Fibroblast of mammary gland (primary cell): ENCODE data around the gene CHRM5.
"Not testable (repeated sequence)": the region's sequence is repeated elsewhere in the genome, so short reads cannot be mapped to it uniquely, and the experiment has no call there.

Experiments
- DNase-seq: peaks from one replicate; pipeline ENCODE4 v3.0.0-alpha.2; 2010; ENCODE audit warnings: low read depth
- H3K4me3 ChIP-seq: 2 replicates; pipeline ENCODE4 v1.5.1; 2011; ENCODE audit warnings: low read depth, mild to moderate bottlenecking, low read length, moderate library complexity; ENCODE audit not compliant: control insufficient read depth
- CTCF ChIP-seq: conservative IDR thresholded peaks from 2 replicates; pipeline ENCODE4 v1.5.1; 2011; ENCODE audit warnings: low read depth, low read length, inconsistent platforms; ENCODE audit not compliant: control insufficient read depth, insufficient read depth

Gene CHRM5

GRCh38 chr15:33985287-33985686, 17.0 kb downstream of the CHRM5 start:
- DNase-seq, result peak; percentile 64
- no peak overlapping the region for H3K4me3 ChIP-seq
- no peak for TF ChIP-seq CTCF

DNA sequence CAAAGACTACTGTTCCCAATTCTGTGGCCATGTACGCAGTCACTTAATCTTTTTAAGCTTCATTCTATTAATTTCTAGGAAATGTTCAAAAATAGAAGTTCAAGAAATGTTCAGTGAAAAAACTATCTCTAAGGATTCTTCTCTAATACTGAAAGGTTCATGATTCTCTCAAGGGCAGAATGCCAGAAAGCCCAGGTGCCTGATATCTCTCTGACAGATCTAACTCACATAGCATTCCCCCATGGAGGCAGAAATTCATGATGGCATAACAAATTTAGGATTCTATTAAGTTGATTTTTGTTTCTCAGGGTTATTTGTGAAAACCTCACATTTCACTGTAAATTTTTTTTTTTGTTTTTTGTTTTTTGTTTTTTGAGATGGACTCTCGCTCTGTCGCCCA, 17.5 kb downstream of the CHRM5 start:
- DNase-seq, result no peak
- TF ChIP-seq CTCF, result no peak

GRCh38 chr15:33987444-33987843, 19.1 kb downstream of the CHRM5 start:
- TF ChIP-seq CTCF, result no peak
- no peak for DNase-seq
- no peak overlapping the region for H3K4me3 ChIP-seq

More for the DNA sequence above, 17.5 kb downstream of the CHRM5 start:
- no peak overlapping the region for H3K4me3 ChIP-seq

DNA sequence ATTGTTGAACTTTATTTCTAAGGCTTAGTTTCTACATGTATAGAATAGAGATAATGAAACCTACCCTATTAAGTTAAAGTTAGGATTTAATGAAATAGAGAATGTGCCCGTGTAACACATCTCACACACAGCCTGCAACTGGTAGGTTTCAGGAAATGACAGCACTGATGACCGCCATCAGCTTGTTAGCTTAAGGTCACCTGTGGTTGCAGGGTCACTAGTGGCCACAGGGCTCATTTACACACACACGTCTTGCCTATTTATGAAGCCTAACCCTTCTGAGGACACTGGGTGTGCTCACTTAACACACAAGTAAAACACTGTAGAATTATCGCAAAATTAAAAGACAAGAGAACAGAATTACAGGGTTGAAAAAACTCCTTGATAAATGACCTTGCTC, 20.1 kb downstream of the CHRM5 start:
- no peak for TF ChIP-seq CTCF
- no peak overlapping the region for H3K4me3 ChIP-seq
- DNase-seq, result peak; percentile 17

DNA sequence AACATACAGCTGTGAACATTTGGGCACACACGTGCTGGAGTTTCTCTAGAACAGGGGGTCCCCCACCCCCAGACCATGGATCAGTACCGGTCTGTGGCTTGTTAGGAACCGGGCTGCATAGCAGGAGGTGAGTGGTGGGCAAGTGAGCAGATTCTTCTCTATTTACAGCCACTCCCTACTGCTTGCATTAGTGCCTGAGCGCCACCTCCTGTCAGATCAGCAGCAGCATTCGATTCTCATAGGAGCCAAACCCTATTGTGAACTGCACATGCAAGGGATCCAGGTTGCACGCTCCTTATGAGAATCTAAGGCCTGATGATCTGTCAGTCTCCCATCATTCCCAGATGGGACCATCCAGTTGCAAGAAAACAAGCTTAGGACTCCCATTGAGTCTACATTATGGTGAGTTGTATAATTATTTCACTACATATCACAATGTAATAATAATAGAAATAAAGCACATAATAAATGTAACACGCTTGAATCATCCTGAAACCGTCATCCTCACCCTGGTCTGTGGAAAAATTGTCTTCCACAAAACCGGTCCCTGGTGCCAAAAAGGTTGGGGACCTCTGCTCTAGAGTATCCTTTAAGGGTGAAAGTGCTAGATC, 25.8 kb downstream of the CHRM5 start:
- TF ChIP-seq CTCF, result peak; percentile 48
- H3K4me3 ChIP-seq, result no peak overlapping the region
- DNase-seq, result peak; percentile 45

DNA sequence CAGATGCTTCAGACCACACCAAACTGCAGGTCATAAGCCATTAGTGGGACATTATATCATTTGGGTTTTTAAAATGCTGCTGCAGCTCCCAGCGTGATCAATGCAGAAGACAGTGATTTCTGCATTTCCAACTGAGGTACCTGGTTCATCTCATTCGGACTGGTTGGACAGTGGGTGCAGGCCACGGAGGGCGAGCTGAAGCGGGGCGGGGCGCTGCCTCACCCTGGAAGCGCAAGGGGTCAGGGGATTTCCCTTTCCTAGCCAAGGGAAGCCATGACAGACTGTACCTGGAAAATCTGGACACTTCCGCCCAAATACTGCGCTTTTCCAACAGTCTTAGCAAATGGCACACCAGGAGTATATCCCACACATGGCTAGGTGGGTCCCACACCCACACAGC, 27.4 kb downstream of the CHRM5 start:
- not testable (repeated sequence) for H3K4me3 ChIP-seq, DNase-seq

DNA sequence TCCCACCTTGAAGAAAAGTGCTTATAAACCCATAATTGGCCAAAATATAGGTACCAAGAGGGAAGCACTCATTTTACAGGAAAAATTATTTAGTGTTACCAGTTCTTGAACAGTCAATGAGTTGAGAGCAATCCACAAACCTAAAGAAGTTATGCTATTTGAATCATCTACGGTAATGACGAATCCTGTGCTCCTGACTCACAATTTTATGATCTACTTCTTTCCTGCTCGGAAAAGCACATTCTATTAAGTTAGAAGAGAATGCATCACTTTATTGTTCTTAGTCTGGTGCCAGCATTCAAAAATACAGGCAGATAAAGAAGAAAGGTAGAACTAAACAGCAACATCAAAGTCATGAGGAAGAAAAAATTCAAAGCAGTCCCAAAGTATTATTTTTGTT, 33.2 kb downstream of the CHRM5 start:
- H3K4me3 ChIP-seq, result no peak overlapping the region
- no peak for TF ChIP-seq CTCF
- DNase-seq, result peak; percentile 12
